ENCODE measurements around the gene TBX15.

DNA sequence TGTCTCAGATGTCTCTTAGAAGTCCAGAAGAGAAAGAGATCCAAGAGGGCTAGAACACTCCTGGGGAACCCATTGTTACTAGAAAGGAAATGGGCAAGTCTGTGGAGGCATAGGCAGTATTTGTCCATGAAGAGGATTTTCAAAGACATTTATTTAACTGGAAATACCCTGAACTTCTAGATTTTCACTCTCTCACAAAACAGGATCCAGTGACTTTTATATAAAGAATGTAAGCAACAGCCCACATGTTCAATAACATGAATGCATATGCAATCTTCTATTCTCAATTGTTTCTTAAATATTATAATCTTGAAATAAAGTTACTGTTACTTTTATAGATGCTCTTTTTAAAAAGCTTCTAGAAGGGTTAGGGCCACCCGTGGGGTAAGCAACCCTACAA, 53.4 kb downstream of the TBX15 start:
- TF ChIP-seq, protein P1, sequence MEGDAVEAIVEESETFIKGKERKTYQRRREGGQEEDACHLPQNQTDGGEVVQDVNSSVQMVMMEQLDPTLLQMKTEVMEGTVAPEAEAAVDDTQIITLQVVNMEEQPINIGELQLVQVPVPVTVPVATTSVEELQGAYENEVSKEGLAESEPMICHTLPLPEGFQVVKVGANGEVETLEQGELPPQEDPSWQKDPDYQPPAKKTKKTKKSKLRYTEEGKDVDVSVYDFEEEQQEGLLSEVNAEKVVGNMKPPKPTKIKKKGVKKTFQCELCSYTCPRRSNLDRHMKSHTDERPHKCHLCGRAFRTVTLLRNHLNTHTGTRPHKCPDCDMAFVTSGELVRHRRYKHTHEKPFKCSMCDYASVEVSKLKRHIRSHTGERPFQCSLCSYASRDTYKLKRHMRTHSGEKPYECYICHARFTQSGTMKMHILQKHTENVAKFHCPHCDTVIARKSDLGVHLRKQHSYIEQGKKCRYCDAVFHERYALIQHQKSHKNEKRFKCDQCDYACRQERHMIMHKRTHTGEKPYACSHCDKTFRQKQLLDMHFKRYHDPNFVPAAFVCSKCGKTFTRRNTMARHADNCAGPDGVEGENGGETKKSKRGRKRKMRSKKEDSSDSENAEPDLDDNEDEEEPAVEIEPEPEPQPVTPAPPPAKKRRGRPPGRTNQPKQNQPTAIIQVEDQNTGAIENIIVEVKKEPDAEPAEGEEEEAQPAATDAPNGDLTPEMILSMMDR (IDR thresholded peaks at IDR 0.05; ENCODE audit: low read depth, low read length): no peak
- TF ChIP-seq POLR2A (IDR thresholded peaks at IDR 0.05; ENCODE audit: extremely low read depth, insufficient read length): no peak
- TF ChIP-seq, protein P2, sequence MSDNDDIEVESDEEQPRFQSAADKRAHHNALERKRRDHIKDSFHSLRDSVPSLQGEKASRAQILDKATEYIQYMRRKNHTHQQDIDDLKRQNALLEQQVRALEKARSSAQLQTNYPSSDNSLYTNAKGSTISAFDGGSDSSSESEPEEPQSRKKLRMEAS (IDR thresholded peaks at IDR 0.05; ENCODE audit: low read depth, low read length): no peak
